ENCODE measurements around the gene TSPAN14.

DNA sequence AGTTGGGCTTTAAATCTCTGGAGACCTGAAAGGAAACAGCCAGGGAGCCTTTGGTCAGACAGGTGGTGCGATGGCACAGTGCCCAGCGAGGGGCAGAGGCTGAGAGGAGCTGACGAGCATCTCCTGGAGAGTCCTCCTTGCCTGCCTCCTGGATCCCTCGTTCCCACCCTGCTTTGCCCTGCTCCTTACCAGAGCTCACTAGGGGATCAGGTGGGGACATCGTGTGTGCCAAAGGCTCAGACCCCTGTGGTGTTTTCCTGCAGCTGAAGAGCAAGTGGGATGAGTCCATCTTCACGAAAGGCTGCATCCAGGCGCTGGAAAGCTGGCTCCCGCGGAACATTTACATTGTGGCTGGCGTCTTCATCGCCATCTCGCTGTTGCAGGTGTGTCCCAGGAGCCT lies 61.8 kb downstream of the TSPAN14 start:
- TF ChIP-seq, protein P1, sequence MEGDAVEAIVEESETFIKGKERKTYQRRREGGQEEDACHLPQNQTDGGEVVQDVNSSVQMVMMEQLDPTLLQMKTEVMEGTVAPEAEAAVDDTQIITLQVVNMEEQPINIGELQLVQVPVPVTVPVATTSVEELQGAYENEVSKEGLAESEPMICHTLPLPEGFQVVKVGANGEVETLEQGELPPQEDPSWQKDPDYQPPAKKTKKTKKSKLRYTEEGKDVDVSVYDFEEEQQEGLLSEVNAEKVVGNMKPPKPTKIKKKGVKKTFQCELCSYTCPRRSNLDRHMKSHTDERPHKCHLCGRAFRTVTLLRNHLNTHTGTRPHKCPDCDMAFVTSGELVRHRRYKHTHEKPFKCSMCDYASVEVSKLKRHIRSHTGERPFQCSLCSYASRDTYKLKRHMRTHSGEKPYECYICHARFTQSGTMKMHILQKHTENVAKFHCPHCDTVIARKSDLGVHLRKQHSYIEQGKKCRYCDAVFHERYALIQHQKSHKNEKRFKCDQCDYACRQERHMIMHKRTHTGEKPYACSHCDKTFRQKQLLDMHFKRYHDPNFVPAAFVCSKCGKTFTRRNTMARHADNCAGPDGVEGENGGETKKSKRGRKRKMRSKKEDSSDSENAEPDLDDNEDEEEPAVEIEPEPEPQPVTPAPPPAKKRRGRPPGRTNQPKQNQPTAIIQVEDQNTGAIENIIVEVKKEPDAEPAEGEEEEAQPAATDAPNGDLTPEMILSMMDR (IDR thresholded peaks at IDR 0.05; ENCODE audit: low read depth, low read length) = no peak
- TF ChIP-seq POLR2A (IDR thresholded peaks at IDR 0.05; ENCODE audit: extremely low read depth, insufficient read length) (no peak), MYC (IDR thresholded peaks at IDR 0.05; ENCODE audit: low read depth, low read length) (no peak)
- TF ChIP-seq, protein P2, sequence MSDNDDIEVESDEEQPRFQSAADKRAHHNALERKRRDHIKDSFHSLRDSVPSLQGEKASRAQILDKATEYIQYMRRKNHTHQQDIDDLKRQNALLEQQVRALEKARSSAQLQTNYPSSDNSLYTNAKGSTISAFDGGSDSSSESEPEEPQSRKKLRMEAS (IDR thresholded peaks at IDR 0.05; ENCODE audit: low read depth, low read length) = no peak

Data from NB4 (cell line).